H1 (cell line): ENCODE data around the gene LBP. TPM values are rescaled to one million over a fixed set of nuclear protein-coding genes. Genes with fewer than 3 reads are reported as not detected.

Source experiments
- CTCF ChIA-PET: fragments of 300-600 bp; sonication (Branson Sonifier 250); formaldehyde crosslinking; loops from one replicate; lab custom pipeline; 2021; ENCODE audit not compliant: partially characterized antibody; lab: Charles Lee
- POLR2A ChIA-PET: fragments of 300-600 bp; sonication (Branson Sonifier 250); formaldehyde crosslinking; loops from one replicate; lab custom pipeline; 2021; ENCODE audit warnings: inconsistent platforms; ENCODE audit not compliant: partially characterized antibody; lab: Charles Lee
- DNase-seq, 2 experiments: peaks; one replicate each; pipeline versions ENCODE4 v3.0.0 to v3.0.0-alpha.2; 2010 to 2022; ENCODE audit warnings: low spot score in 2 of 2, low read depth in 1 of 2, mixed read lengths in 1 of 2
- FAIRE-seq: peaks from 2 replicates; lab custom pipeline; 2011; peaks lifted over from hg19 to GRCh38; lab: Jason Lieb, UNC
- H2AFZ ChIP-seq: 2 replicates; pipeline ENCODE4 v1.8.1; 2012; ENCODE audit warnings: low read length, inconsistent platforms
- H2AK5ac ChIP-seq: 2 replicates; pipeline ENCODE4 v1.6.1; 2013; ENCODE audit warnings: low read depth, low read length
- H2BK120ac ChIP-seq: replicated peaks from 2 replicates; pipeline ENCODE3; 2013; ENCODE audit warnings: low read depth, low read length, inconsistent platforms
- H2BK12ac ChIP-seq: 2 replicates; pipeline ENCODE4 v1.6.1; 2013; ENCODE audit warnings: low read depth, low read length
- H2BK15ac ChIP-seq: 2 replicates; pipeline ENCODE4 v1.6.1; 2013; ENCODE audit warnings: low read length
- H2BK20ac ChIP-seq: 2 replicates; pipeline ENCODE4 v1.6.1; 2013; ENCODE audit warnings: low read length
- H2BK5ac ChIP-seq: 2 replicates; pipeline ENCODE4 v1.6.1; 2013; ENCODE audit warnings: low read depth, low read length
- H3K14ac ChIP-seq: 2 replicates; pipeline ENCODE4 v1.6.1; 2013; ENCODE audit warnings: inconsistent platforms; ENCODE audit not compliant: insufficient read length
- H3K18ac ChIP-seq: 2 replicates; pipeline ENCODE4 v1.6.1; 2013; ENCODE audit warnings: low read length; ENCODE audit errors: extremely low read depth
- H3K23ac ChIP-seq: 2 replicates; pipeline ENCODE4 v1.6.1; 2013; ENCODE audit warnings: inconsistent platforms; ENCODE audit not compliant: insufficient read length
- H3K23me2 ChIP-seq: 2 replicates; pipeline ENCODE4 v1.6.1; 2013; ENCODE audit warnings: low read depth, low read length
- H3K27ac ChIP-seq: 2 replicates; pipeline ENCODE4 v1.6.1; 2011; ENCODE audit warnings: low read depth, low read length, inconsistent platforms
- H3K27me3 ChIP-seq, 4 experiments: replicated peaks in 1 of 4; 1 replicate in 1 of 4; 2 replicates in 3 of 4; pipeline versions ENCODE4 v1.6.1 to v1.8.1; 2011 to 2013; ENCODE audit warnings: low read length in 3 of 4, mild to moderate bottlenecking in 3 of 4, inconsistent platforms in 2 of 4, mixed read lengths in 2 of 4, moderate library complexity in 1 of 4; ENCODE audit not compliant: control insufficient read depth in 3 of 4, insufficient read depth in 3 of 4; ENCODE audit errors: extremely low read depth in 1 of 4
- H3K36me3 ChIP-seq, 4 experiments: 2 replicates each; pipeline versions ENCODE4 v1.6.1 to v1.8.1; 2011 to 2013; ENCODE audit warnings: mild to moderate bottlenecking in 4 of 4, low read length in 3 of 4, moderate library complexity in 2 of 4, control low read depth in 1 of 4, inconsistent platforms in 1 of 4; ENCODE audit not compliant: insufficient read depth in 4 of 4, control insufficient read depth in 2 of 4
- H3K4ac ChIP-seq: replicated peaks from 2 replicates; pipeline ENCODE3; 2013; ENCODE audit warnings: low read length, low read depth, mixed read lengths, inconsistent platforms; ENCODE audit not compliant: insufficient read length
- H3K4me1 ChIP-seq, 4 experiments: replicated peaks in 1 of 4; 1 replicate in 1 of 4; 2 replicates in 3 of 4; pipeline versions ENCODE4 v1.6.1 to v1.8.1; 2011 to 2013; ENCODE audit warnings: low read length in 3 of 4, inconsistent platforms in 2 of 4, mixed read lengths in 1 of 4; ENCODE audit not compliant: insufficient read depth in 4 of 4, control insufficient read depth in 3 of 4
- H3K4me2 ChIP-seq, 2 experiments: 2 replicates each; pipeline versions ENCODE4 v1.6.1 to v1.8.1; 2011 to 2013; ENCODE audit warnings: low read depth in 2 of 2, low read length in 2 of 2, control low read depth in 1 of 2, inconsistent platforms in 1 of 2, mild to moderate bottlenecking in 1 of 2; ENCODE audit not compliant: insufficient read depth in 1 of 2
- H3K4me3 ChIP-seq, 4 experiments: fragments of 200-600, 300-600 bp in 1 of 4; sonication (generic), shearing (Covaris generic), sonication (Bioruptor Twin) in 1 of 4; 2 replicates each; pipeline versions ENCODE4 v1.5.1 to v1.8.1; 2011 to 2016; ENCODE audit warnings: low read length in 4 of 4, low read depth in 3 of 4, control low read depth in 2 of 4, inconsistent platforms in 2 of 4, mild to moderate bottlenecking in 2 of 4, mixed read lengths in 1 of 4, moderate library complexity in 1 of 4; ENCODE audit not compliant: insufficient read depth in 2 of 4; ENCODE audit errors: extremely low read depth in 1 of 4
- H3K56ac ChIP-seq: replicated peaks from 2 replicates; pipeline ENCODE3; 2013; ENCODE audit warnings: low read depth, mild to moderate bottlenecking, mixed read lengths, low read length, inconsistent platforms; ENCODE audit not compliant: insufficient read length
- H3K79me1 ChIP-seq: 2 replicates; pipeline ENCODE4 v1.6.1; 2013; ENCODE audit warnings: low read depth, low read length, control low read depth
- H3K79me2 ChIP-seq, 2 experiments: 2 replicates each; pipeline versions ENCODE4 v1.6.1 to v1.8.1; 2012 to 2013; ENCODE audit warnings: low read length in 2 of 2, mild to moderate bottlenecking in 2 of 2, inconsistent platforms in 1 of 2; ENCODE audit not compliant: insufficient read depth in 2 of 2, control insufficient read depth in 1 of 2
- H3K9ac ChIP-seq, 4 experiments: replicated peaks in 1 of 4; 1 replicate in 1 of 4; 2 replicates in 3 of 4; pipeline versions ENCODE4 v1.6.1 to v1.8.1; 2011 to 2013; ENCODE audit warnings: low read depth in 3 of 4, low read length in 3 of 4, control low read depth in 2 of 4, mild to moderate bottlenecking in 2 of 4, moderate library complexity in 2 of 4, inconsistent platforms in 1 of 4; ENCODE audit errors: extremely low read depth in 1 of 4
- H3K9me3 ChIP-seq, 2 experiments: 2 replicates each; pipeline versions ENCODE4 v1.6.1 to v1.8.1; 2012 to 2013; ENCODE audit warnings: mild to moderate bottlenecking in 2 of 2, moderate library complexity in 2 of 2, control low read depth in 1 of 2, inconsistent platforms in 1 of 2, low read depth in 1 of 2, low read length in 1 of 2, mixed read lengths in 1 of 2; ENCODE audit not compliant: insufficient read depth in 2 of 2
- H4K20me1 ChIP-seq, 2 experiments: replicated peaks in 1 of 2; 2 replicates each; pipeline versions ENCODE3 to v1.8.1; 2011 to 2013; ENCODE audit warnings: inconsistent platforms in 2 of 2, low read length in 2 of 2, mild to moderate bottlenecking in 1 of 2; ENCODE audit not compliant: insufficient read depth in 2 of 2, control insufficient read depth in 1 of 2
- H4K5ac ChIP-seq: 2 replicates; pipeline ENCODE4 v1.6.1; 2013; ENCODE audit warnings: low read length, low read depth, mixed read lengths, inconsistent platforms; ENCODE audit not compliant: insufficient read length
- H4K8ac ChIP-seq: 2 replicates; pipeline ENCODE4 v1.8.0; 2013; ENCODE audit warnings: mild to moderate bottlenecking, moderate library complexity, low read length, inconsistent platforms; ENCODE audit not compliant: insufficient read depth; ENCODE audit errors: extremely low read depth
- H4K91ac ChIP-seq: replicated peaks from 2 replicates; pipeline ENCODE3; 2013; ENCODE audit warnings: low read length, mixed read lengths, inconsistent platforms; ENCODE audit not compliant: insufficient read length
- ATF2 ChIP-seq: IDR thresholded peaks from 2 replicates; pipeline ENCODE4 v1.6.1; 2012; ENCODE audit warnings: low read length, inconsistent platforms
- BACH1 ChIP-seq: IDR thresholded peaks from 2 replicates; pipeline ENCODE4 v1.6.1; 2012; ENCODE audit warnings: low read length, improper control_type of control experiment
- BCL11A ChIP-seq, 2 experiments: IDR thresholded peaks; one replicate each; pipeline ENCODE4 v1.6.1; 2011; ENCODE audit warnings: low read depth in 2 of 2, low read length in 2 of 2, mild to moderate bottlenecking in 2 of 2
- EGR1 ChIP-seq: IDR thresholded peaks from 2 replicates; pipeline ENCODE4 v1.6.1; 2011; ENCODE audit warnings: low read depth, low read length, borderline replicate concordance
- NANOG ChIP-seq: IDR thresholded peaks from 2 replicates; pipeline ENCODE4 v1.6.1; 2011; ENCODE audit warnings: low read length, low read depth, mild to moderate bottlenecking, inconsistent platforms; ENCODE audit not compliant: insufficient read depth, poor library complexity, severe bottlenecking
- TBP ChIP-seq: IDR thresholded peaks from 2 replicates; pipeline ENCODE4 v1.6.1; 2011; ENCODE audit warnings: low read depth, low read length, improper control_type of control experiment
- ZNF274 ChIP-seq: IDR thresholded peaks from 2 replicates; pipeline ENCODE4 v1.7.0; 2012; ENCODE audit warnings: low read length, borderline replicate concordance; ENCODE audit errors: extremely low read depth
- WGBS, 2 experiments: shearing (Covaris generic) in 1 of 2; methylation state at CpG; one replicate each; pipeline versions ENCODE4 v1.1.6 to v1.1.7; 2013 to 2015; ENCODE audit warnings: low lambda C conversion rate in 2 of 2, mixed read lengths in 2 of 2, inconsistent platforms in 1 of 2, low coverage in 1 of 2, missing lambda C conversion rate in 1 of 2; ENCODE audit not compliant: insufficient replicate concordance in 2 of 2, insufficient coverage in 1 of 2, insufficient read length in 1 of 2; ENCODE audit errors: extremely low coverage in 1 of 2, missing lambda C conversion rate in 1 of 2; 5-methylcytosine and 5-hydroxymethylcytosine counted together
- polyA plus RNA-seq, 7 experiments: library from polyadenylated mRNA; depleted of rRNA in 3 of 7; stranded (reverse) in 5 of 7; unstranded in 2 of 7; fragments of >200 nt in 5 of 7; fragments of 200-250 nt in 2 of 7; gene quantifications; 1 replicate in 5 of 7; 2 replicates in 1 of 7; 4 replicates in 1 of 7; pipeline versions ENCODE4 v1.2.1 to v1.2.3, GENCODE V29; 2011 to 2013; ENCODE audit warnings: missing spikeins in 2 of 7, mixed read lengths in 2 of 7
- total RNA-seq: library from RNA; stranded (reverse); fragmentation: NEBNext Ultra II Directional; extraction: Animal tissue kit (Norgen Biotek cat#: 25700); gene quantifications from 2 replicates; pipeline ENCODE4 v1.2.1, GENCODE V29; 2021

LBP gene
- total and polyA plus RNA-seq, 2 of the 8 experiments (the other 6 are each of a cell fraction or from before 2014, with no cell fraction given): 0.60 to 0.63 TPM

DNA sequence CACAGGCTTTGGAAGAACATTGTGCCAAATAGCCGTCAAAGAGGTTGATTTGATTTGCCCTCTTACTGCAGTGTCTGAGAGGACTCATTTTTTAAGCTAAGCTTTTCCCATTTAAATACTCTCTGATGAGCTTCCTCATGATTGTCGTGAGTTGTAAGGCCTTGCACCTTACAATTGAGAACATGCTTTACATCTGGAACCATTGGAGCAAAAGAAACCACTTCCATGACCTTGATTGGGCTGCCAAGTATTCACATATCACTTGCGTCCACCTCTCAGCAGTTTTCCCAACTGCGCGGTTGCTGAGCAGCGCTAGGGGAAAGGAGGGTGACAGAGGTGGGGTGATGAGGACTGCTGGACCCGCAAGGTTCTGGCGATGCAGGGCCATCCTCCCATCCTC lies 12.3 kb upstream of the LBP start:
- peaks cover 0 to under 1% (median 0%) of the 10 kb centered on the region in 4 experiments; a peak in 2 of 7 replicates for H3K4me1 ChIP-seq
- no peak overlapping the region for H2AK5ac ChIP-seq
- no peak overlapping the region for H4K8ac ChIP-seq
- H2BK120ac ChIP-seq: no peak overlapping the region
- H2BK15ac ChIP-seq: no peak overlapping the region
- no peak overlapping the region for H3K4me2 ChIP-seq
- no peak overlapping the region for H3K4me3 ChIP-seq
- H3K23ac ChIP-seq: no peak overlapping the region
- H3K23me2 ChIP-seq: no peaks in the 10 kb centered on the region
- ChIA-PET POLR2A (interaction anchor here (0.5 kb wide), 1 partner anchor 14 kb away, joined by 4 read pairs; no protein-coding TSS in a partner anchor), CTCF (interaction anchor here (1.0 to 9.6 kb wide), 3 partner anchors 22 to 67 kb away, joined by 3 to 390 read pairs (median 231); partner anchors contain the start of genes BPI and LBP)
- H2BK5ac ChIP-seq: no peak overlapping the region
- H2BK12ac ChIP-seq: no peak overlapping the region
- no peak overlapping the region for H3K27ac ChIP-seq
- FAIRE-seq: no peak
- H3K79me1 ChIP-seq: no peaks in the 10 kb centered on the region
- no peak overlapping the region for H3K18ac ChIP-seq
- no peak overlapping the region for H3K9ac ChIP-seq
- H4K5ac ChIP-seq: no peak overlapping the region
- no peaks in the 10 kb centered on the region for H3K79me2 ChIP-seq
- no peaks in the 10 kb centered on the region for H3K27me3 ChIP-seq
- H3K4ac ChIP-seq: no peak overlapping the region
- no peaks in the 10 kb centered on the region for H3K36me3 ChIP-seq
- no peak overlapping the region for H3K14ac ChIP-seq
- H2BK20ac ChIP-seq: no peak overlapping the region
- H3K9me3 ChIP-seq: peaks cover 0 to 5% of the 10 kb centered on the region in 2 experiments; a peak in 2 of 4 replicates
- H2AFZ ChIP-seq: no peak overlapping the region
- H4K91ac ChIP-seq: no peak overlapping the region
- 95% methylated on average over 8 of the region's 8 CpGs; no CpG with 5 or more reads in 1 of the 2 experiments for WGBS, 2 experiments
- H3K56ac ChIP-seq: no peak overlapping the region
- TF ChIP-seq NANOG (no peak), ATF2 (no peak), TBP (no peak), BCL11A (IDR thresholded peaks at IDR 0.05; ENCODE audit: low read depth in 2 of 2, low read length in 2 of 2) (no peak), ZNF274 (no peak), EGR1 (no peak), BACH1 (no peak)
- TF ChIP-seq, all 59 proteins: peak for 0
- no peaks in the 10 kb centered on the region for H4K20me1 ChIP-seq
- DNase-seq: no peak
